D721Med (cell line): Measurements from ENCODE around the gene LMTK3.

Experiments used
- DNase-seq: peaks from one replicate; pipeline ENCODE4 v3.0.0; 2011; ENCODE audit warnings: low spot score; ENCODE audit not compliant: insufficient read length
- FAIRE-seq: peaks from 2 replicates; lab custom pipeline; 2011; peaks lifted over from hg19 to GRCh38; lab: Jason Lieb, UNC
- TF ChIP-seq, protein P1 (sequence below): IDR thresholded peaks from 2 replicates; pipeline ENCODE4 v1.5.1; 2012; ENCODE audit warnings: mild to moderate bottlenecking, control low read depth; ENCODE audit not compliant: insufficient read depth; ENCODE audit errors: missing control alignments

LMTK3 gene

DNA sequence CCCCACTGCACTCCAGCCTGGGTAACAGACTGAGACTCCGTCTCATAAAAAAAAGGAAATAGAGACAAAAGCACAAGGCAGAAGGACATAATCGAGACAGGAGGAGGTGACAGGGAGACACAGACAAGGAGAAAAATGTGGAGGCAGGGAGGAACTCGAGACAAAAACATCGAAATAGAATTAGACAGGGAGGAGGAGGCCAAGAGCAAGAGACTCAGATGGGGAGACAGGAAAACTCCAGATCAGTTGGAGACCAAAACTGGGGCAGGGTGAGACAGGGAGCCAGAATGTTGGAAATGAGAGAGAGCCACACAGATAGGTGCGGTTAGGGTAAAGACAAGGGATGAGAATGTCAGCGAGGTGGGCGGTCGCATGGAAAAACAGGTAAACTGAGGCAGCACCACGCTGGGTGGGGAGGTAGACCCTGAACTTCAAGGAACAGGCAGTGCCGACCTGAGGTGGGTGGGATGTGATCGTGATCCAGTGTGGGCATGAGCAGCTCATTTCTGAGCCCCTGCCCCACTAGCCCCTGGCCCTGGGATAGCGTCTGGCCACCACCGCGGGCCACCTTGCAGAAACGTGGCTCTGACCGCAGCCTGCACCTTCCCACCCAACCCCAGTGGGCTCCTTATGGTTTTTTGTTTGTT, 27.3 kb downstream of the LMTK3 start:
- TF ChIP-seq, protein P1, sequence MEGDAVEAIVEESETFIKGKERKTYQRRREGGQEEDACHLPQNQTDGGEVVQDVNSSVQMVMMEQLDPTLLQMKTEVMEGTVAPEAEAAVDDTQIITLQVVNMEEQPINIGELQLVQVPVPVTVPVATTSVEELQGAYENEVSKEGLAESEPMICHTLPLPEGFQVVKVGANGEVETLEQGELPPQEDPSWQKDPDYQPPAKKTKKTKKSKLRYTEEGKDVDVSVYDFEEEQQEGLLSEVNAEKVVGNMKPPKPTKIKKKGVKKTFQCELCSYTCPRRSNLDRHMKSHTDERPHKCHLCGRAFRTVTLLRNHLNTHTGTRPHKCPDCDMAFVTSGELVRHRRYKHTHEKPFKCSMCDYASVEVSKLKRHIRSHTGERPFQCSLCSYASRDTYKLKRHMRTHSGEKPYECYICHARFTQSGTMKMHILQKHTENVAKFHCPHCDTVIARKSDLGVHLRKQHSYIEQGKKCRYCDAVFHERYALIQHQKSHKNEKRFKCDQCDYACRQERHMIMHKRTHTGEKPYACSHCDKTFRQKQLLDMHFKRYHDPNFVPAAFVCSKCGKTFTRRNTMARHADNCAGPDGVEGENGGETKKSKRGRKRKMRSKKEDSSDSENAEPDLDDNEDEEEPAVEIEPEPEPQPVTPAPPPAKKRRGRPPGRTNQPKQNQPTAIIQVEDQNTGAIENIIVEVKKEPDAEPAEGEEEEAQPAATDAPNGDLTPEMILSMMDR, result no peak
- FAIRE-seq, result no peak

DNA sequence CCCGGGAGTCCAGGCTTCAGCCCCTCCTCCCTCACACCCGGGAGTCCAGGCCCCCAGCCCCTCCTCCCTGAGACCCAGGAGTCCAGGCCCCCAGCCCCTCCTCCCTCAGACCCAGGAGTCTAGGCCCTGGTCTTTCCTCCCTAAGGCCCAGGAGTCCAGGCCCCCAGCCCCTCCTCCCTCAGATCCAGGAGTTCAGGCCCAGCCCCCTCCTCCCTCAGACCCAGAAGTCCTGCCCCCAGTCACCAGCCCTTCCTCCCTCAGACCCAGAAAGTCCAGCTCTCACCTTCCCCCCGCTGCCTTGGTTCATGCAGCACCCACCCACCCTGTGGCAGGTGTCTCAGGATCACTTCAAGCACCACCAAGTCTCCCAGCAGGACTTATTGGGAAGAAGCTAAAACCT, 28.3 kb downstream of the LMTK3 start:
- TF ChIP-seq, protein P1, result no peak
- FAIRE-seq (no peak), DNase-seq (no peak)

More for the DNA sequence above, 27.3 kb downstream of the LMTK3 start:
- no peak for DNase-seq

DNA sequence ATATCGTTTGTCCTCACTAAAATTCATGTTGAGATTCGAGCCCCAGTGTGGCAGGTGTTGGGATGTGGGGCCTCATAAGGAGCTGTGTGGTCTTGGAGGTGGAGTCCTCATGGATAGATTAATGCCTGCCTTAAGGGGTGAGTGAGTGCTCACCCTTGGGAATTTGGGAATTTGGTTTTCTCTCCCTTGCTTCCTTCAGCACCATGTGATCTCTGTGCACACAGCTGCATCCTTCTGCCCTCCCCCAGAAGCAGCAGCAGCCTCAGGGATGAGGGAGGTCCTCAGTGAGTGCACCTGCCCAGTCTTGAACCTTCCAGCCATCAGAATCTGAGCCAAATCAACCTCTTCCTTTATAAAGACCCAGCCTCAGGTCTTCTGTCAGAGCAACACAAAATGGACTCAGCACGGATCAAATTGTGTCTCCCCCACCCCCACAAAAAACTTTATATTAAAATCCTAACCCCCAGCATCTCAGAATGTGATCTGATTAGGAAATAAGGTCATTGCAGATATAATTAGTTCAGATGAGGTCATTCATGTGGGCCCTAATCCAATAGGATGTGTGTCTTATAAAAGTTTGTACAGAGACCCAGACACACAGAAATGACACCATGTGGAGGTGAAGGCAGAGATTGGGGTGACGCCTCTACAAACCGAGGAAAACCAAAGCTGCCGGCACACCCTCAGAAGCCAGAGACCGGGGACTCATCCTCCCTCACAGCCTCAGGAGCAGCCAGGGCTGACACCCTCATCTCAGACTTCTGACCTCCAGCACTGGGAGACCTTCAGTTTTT, 29.6 kb downstream of the LMTK3 start:
- TF ChIP-seq, protein P1, result no peak
- DNase-seq (no peak), FAIRE-seq (no peak)

DNA sequence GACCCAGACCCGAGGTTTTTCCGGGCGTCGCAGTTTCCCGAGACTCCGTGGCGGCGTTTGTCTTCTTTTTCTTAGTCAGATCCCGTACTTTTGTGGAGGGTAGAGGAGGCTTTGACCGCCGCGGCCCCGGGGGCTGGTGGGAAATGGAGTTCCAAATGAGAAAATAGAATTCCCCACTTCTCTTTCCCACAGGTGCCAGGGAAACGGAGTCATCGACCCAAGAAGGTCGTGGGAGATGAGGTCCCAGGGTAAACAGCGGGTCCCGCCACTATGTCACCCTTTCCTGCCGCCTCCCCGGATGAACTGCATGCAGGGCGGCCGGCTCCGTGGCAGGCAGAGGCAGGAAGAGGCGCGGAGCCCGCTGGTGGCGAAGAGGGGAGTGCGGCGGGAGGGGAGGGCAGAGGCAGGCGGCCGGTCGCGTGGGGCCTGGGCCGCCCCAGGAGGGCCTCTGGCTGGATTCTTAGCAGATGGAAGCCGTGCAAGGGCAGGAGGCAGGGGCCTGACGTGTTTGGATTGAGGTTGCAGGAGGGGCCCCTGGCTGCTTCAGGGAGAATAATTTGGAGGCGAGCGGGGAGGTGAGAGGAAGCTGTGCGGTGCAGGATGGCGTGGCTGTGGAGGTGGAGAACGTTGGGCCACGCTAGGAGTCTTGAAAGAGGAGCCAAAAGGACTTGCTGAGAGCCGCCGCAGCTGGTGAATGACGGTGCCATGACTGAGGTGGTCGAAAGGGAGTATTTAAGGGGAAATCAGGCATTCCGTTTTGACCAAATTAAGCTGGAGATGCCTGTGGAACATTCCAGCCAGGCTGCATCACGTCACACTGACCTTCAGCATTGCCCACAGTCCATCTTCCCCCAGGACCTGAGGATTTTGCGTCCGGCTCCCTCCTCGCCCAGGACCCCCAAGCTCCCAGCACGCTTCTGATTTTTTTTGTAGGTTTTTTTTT, 30.8 kb downstream of the LMTK3 start:
- DNase-seq (no peak), FAIRE-seq (no peak)
- TF ChIP-seq, protein P1, result no peak

DNA sequence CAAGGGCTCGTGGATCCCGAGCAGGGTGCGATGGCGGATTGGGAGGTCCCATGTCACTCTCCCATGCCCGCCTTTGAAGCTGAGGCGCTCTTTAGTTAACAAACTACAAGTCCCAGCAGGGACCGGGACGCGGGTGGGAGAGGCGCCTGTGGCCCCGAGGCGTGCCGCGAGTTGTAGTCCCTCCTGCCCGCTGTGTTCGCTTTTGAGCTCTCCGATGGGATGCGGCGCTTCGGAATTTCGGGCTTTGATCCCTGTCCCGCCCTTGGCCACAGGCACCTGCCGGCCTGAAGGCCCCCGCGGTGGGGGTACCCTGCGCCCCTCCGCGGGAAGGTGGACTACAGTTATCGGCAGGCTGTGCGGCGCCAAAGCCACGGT, 31.5 kb downstream of the LMTK3 start:
- DNase-seq, result no peak
- TF ChIP-seq, protein P1, result no peak
- FAIRE-seq, result no peak

DNA sequence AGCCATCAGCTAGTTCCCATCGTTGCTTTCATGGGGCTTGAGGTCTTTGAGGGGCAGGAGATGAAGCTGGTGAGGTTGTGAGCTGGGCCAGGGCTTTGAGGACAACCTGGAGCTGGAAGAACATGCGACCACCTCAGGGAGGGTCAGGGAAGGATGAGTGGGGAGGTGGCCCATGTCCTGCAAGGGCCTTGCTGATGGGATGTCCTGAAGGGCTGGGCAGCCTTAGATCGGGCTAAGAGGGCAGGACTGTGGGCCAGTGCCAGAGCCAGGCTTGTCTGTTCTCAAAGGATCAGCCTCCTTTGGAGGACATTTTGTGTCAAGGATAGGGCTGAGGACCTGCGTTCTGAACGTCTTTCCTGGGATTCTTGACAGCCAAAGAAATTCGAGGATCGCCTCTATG, 31.9 kb downstream of the LMTK3 start:
- TF ChIP-seq, protein P1, result no peak
- DNase-seq (no peak), FAIRE-seq (no peak)
